ENCODE measurements around the gene GPR87.

GRCh38 chr3:151346292-151346691 lies 29.7 kb upstream of the GPR87 start:
- TF ChIP-seq CTCF (IDR thresholded peaks at IDR 0.05; ENCODE audit: insufficient read depth, low read depth, low read length) = no peak
- no peak for TF ChIP-seq EZH2 (IDR thresholded peaks at IDR 0.05; ENCODE audit: insufficient read depth, low read length)

Data from astrocyte (in vitro differentiated cells and primary cell).